GM19025 (cell line): ENCODE measurements around the gene STAG1.
"Not testable (repeated sequence)": the region's sequence is repeated elsewhere in the genome, so short reads cannot be mapped to it uniquely, and the experiment has no call there.

ENCODE experiments used
- ATAC-seq: cut with Tn5 transposase; IDR thresholded peaks from one replicate; pipeline ENCODE4 v1.9.1; 2021; ENCODE audit warnings: mild to moderate bottlenecking, low read depth, moderate library complexity; ENCODE audit not compliant: unreplicated experiment

Gene STAG1

DNA sequence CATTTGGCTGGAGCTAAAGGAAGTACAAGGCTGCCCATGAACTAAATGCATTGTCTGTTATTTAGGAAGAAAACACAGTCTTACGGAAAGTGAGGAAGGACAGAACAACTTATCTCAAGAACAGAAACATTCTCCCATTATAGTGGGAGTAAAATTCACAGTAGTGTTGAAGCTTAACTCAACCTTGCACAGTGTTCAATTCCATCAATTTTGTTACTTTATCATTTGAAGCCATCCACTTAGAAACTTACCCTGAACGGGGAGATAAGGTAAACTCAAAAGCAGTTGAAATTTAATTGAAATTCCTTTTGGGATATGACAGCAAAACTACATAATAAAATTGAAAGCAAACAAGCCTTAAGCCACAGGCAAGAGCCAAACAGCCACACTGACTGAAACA, 315.1 kb downstream of the STAG1 start:
- ATAC-seq: no peak

GRCh38 chr3:136434429-136434828, 317.7 kb downstream of the STAG1 start:
- ATAC-seq: no peak

DNA sequence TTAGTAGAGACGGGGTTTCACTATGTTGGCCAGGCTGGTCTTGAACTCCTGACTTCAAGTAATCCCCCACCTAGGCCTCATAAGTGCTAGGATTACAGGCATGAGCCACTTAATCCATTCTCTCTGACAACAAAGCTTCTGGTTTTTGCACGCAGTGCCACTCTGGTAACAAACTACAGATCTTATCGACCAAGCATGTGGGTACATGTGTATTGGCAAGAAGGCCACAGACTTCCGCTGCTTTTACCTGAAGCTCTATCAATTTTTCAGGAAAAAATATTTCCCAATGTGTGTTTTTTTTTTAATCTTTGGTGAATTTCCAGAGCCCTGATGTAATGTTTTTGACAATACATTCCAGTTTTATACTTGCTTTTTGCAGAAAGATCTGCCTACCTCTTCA, 319.5 kb downstream of the STAG1 start:
- no peak for ATAC-seq

GRCh38 chr3:136428167-136428566, 324.0 kb downstream of the STAG1 start:
- no peak for ATAC-seq

GRCh38 chr3:136427236-136427635, 324.9 kb downstream of the STAG1 start:
- ATAC-seq: no peak

DNA sequence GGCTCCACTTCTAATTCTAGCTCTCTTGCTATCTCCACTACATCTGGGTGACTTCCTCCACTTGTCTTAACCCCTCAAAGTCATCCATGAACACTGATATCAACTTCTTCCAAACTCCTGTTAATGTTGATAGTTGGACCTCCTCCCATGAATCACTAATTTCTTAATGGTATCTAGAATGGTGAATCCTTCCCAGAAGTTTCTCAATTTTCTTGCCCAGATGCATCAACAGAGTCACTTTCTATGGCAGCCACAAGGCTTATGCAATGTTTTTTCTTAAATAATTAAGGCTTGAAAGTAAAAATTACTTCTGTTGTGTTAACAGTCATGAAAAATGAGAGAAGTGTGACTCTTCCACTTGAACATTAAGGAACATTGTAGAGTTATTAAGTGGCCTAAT, 337.7 kb downstream of the STAG1 start:
- no peak for ATAC-seq

- no peak for ATAC-seq
These were observed 339.9 kb downstream of the STAG1 start for GRCh38 chr3:136412307-136412706.

GRCh38 chr3:136409549-136409948, 342.6 kb downstream of the STAG1 start:
- ATAC-seq: no peak

GRCh38 chr3:136404056-136404455, 348.1 kb downstream of the STAG1 start:
- ATAC-seq: no peak

DNA sequence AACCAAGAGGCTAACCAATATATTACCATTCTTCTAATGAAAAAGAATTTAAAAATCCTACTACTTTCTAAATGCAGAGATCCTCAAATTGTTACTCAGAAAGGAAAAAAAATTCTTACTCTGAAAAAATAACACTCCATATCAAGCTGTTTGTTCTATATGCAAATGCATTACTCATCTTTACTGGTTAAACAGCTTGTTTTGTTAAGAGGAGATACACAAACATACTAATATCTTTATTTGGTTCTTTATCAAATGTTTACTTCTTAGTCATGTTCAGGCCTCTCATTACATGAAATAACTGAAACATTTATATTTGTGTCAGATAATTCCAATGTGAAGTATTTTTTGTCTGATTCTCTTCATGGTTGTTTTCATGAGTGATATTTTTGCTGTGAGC, 355.3 kb downstream of the STAG1 start:
- no peak for ATAC-seq

DNA sequence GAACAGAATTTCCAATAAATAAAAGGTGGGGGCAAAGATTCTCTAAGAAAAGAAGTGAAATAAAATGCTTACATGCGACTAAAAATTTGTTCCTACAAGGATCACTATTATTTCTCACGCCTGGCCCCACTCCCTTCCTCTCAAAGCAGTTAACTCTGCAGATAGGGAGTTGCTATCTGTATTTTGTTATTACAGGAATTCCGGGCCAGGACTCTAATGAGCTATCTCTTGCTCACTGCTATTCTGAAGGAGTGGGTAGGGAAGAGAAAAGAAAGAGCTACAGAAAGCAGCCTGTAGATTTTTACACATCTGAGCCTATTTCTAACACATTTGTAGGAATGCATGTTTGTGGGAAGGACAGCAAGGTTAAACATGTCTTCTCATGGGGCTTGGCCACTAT, 361.6 kb downstream of the STAG1 start:
- ATAC-seq: no peak

GRCh38 chr3:136387031-136387430, 365.1 kb downstream of the STAG1 start:
- no peak for ATAC-seq

DNA sequence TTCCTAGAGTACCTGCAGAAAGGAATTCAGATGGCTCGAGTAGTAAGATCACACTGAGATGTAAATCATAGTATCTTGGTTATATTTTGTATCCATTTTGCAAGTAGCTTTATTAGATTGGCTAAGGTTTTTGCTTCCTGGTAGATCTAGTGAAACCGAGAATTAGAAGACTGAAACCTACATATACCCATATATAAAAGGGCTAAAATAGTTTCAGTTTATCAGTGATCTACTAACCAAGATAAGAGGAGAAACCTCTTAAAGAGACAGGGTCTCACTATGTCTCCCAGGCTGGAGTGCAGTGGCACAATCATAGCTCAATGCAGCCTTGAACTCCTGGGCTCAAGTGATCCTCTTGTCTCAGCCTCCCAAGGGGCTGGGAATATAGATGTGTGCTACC, 366.7 kb downstream of the STAG1 start:
- peak; percentile 78 for ATAC-seq

- no peak for ATAC-seq
These were observed 371.1 kb downstream of the STAG1 start for GRCh38 chr3:136381051-136381450.

DNA sequence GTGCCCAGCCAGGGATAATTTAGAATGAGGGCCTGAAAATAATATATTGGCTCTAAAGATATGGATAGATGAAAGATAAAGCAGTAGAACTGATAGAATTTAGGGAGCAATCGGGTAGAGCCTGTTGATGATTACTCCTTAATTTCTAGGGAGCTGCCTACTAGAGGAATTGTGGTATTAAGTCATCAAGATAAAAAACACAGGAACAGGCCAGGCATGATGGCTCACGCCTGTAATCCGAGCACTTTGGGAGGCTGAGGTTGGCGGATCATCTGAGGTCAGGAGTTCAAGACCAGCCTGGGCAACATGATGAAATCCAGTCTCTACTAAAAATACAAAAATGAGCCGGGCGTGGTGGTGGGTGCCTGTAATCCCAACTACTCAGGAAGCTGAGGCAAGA, 371.6 kb downstream of the STAG1 start:
- ATAC-seq: no peak

GRCh38 chr3:136378011-136378410, 374.2 kb downstream of the STAG1 start:
- no peak for ATAC-seq

GRCh38 chr3:136377508-136377907, 374.7 kb downstream of the STAG1 start:
- no peak for ATAC-seq

GRCh38 chr3:136375800-136376199, 376.4 kb downstream of the STAG1 start:
- not testable (repeated sequence) for ATAC-seq

GRCh38 chr3:136366289-136366688, 385.9 kb downstream of the STAG1 start:
- no peak for ATAC-seq

- ATAC-seq: no peak
These were observed 398.7 kb downstream of the STAG1 start for GRCh38 chr3:136353461-136353860.

GRCh38 chr3:136351905-136352304, 400.3 kb downstream of the STAG1 start:
- ATAC-seq: no peak

DNA sequence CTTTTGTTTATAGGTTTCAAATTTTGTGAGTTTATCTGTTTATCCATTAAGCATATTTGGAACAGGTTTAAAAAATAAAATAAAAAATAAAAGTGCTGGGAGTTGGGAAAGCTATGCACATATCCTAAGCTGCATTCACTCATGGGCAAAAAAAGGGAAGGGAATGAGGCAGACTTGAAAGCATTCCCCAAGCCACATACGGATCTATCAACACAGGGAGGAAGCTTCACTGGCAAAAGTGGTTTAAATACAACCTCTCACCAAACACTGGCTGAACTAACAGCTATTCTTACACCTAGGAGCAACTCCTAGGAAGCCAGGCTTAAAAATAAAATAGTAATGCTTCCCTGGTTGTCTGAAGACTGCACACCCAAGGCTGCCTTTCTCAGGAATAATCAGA, 400.8 kb downstream of the STAG1 start:
- no peak for ATAC-seq

GRCh38 chr3:136350557-136350956, 401.6 kb downstream of the STAG1 start:
- ATAC-seq: no peak
